HUES64 (cell line): ENCODE measurements around the gene MTHFD2.

Source experiments
- H3K27ac ChIP-seq: 2 replicates; pipeline ENCODE4 v1.7.0; 2013; ENCODE audit warnings: low read depth, low read length, inconsistent platforms
- H3K27me3 ChIP-seq: 2 replicates; pipeline ENCODE4 v1.6.1; 2013; ENCODE audit warnings: mild to moderate bottlenecking, low read length; ENCODE audit not compliant: insufficient read depth
- H3K36me3 ChIP-seq: 2 replicates; pipeline ENCODE4 v1.6.1; 2013; ENCODE audit warnings: mild to moderate bottlenecking, low read length; ENCODE audit not compliant: insufficient read depth
- H3K4me1 ChIP-seq: 2 replicates; pipeline ENCODE4 v1.6.1; 2013; ENCODE audit warnings: mild to moderate bottlenecking, low read length, moderate library complexity; ENCODE audit not compliant: insufficient read depth
- H3K4me3 ChIP-seq: 2 replicates; pipeline ENCODE4 v1.5.1; 2013; ENCODE audit warnings: mild to moderate bottlenecking, low read length, moderate library complexity
- H3K9ac ChIP-seq: 2 replicates; pipeline ENCODE4 v1.6.1; 2013; ENCODE audit warnings: mild to moderate bottlenecking, low read depth, low read length
- H3K9me3 ChIP-seq: 2 replicates; pipeline ENCODE4 v1.6.1; 2013; ENCODE audit warnings: low read depth, low read length; ENCODE audit not compliant: insufficient read depth
- WGBS: fragments of 150-250, 120-280 bp; methylation state at CpG from one replicate; pipeline ENCODE4 v1.1.7; 2013; ENCODE audit warnings: missing lambda C conversion rate; 5-methylcytosine and 5-hydroxymethylcytosine counted together

Gene MTHFD2

GRCh38 chr2:74264281-74264680 lies 65.9 kb downstream of the MTHFD2 start:
- Histone ChIP-seq H3K27me3 (no peaks in the 10 kb centered on the region), H3K36me3 (no peaks in the 10 kb centered on the region), H3K4me1 (0 out of 2 replicates have a peak, but pooled peaks cover 2% of the 10 kb centered on the region), H3K27ac (no peak overlapping the region), H3K9me3 (no peaks in the 10 kb centered on the region), H3K4me3 (no peak overlapping the region), H3K9ac (no peak overlapping the region)
- WGBS = 46% methylated on average over 1 of the region's 1 CpG

DNA sequence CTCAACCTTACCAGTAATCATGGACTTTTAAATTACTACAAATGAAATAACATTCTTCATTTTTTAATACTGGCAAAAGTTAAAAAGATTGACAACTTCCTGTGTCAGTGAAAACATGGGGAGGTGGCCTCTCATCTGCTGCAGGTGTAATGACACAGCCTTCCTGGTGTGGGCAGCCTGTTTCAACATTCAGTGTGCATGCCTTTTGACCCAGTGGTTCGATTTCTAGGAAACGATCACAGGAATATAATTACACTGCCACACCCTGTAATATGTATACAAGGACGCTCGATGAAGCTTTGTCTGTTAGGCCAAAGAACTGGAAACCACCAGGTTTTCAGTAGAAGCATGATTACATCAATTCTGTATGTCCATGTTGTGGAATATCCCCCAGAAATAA lies 68.7 kb downstream of the MTHFD2 start:
- H3K4me1 ChIP-seq = no peaks in the 10 kb centered on the region
- H3K9ac ChIP-seq = no peak overlapping the region
- H3K27ac ChIP-seq = no peak overlapping the region
- 74% methylated on average over 4 of the region's 4 CpGs for WGBS
- no peaks in the 10 kb centered on the region for H3K9me3 ChIP-seq
- H3K27me3 ChIP-seq = no peaks in the 10 kb centered on the region; the same call in 1 of the 2 replicates
- H3K36me3 ChIP-seq = no peaks in the 10 kb centered on the region
- no peak overlapping the region for H3K4me3 ChIP-seq
